Activated CD4-positive, alpha-beta T cell treated with anti-CD3 and anti-CD28 coated beads, Interleukin-2, amount 10 ng/mL, durations not matched to agents 7 days and 5 days (primary cell): ENCODE data around the gene PLCB2. TPM values are rescaled to one million over a fixed set of nuclear protein-coding genes. Genes with fewer than 3 reads are reported as not detected.

Source experiments
- CTCF ChIA-PET: fragments of 350-600 bp; sonication (Branson Sonifier 250); formaldehyde crosslinking; loops from one replicate; lab custom pipeline; 2021; ENCODE audit warnings: antibody characterized with exemption; lab: Charles Lee
- POLR2A ChIA-PET: fragments of 350-600 bp; sonication (Branson Sonifier 250); formaldehyde crosslinking; loops from one replicate; lab custom pipeline; 2021; ENCODE audit warnings: antibody characterized with exemption; lab: Charles Lee
- DNase-seq: peaks from one replicate; pipeline ENCODE4 v3.0.0-alpha.2; 2020
- H3K27ac Mint-ChIP-seq: one replicate; pipeline ENCODE4 v1.8.0; 2021; ENCODE audit warnings: mild to moderate bottlenecking, moderate library complexity, mixed read lengths
- H3K27me3 Mint-ChIP-seq: one replicate; pipeline ENCODE4 v1.8.0; 2021; ENCODE audit warnings: mixed read lengths
- H3K36me3 Mint-ChIP-seq: one replicate; pipeline ENCODE4 v1.8.0; 2021; ENCODE audit warnings: low read depth, mixed read lengths
- H3K4me1 Mint-ChIP-seq: one replicate; pipeline ENCODE4 v1.8.0; 2021; ENCODE audit warnings: mixed read lengths
- H3K4me3 Mint-ChIP-seq: one replicate; pipeline ENCODE4 v1.8.0; 2021; ENCODE audit warnings: mild to moderate bottlenecking, moderate library complexity, mixed read lengths
- H3K9me3 Mint-ChIP-seq: one replicate; pipeline ENCODE4 v1.8.0; 2021; ENCODE audit warnings: mixed read lengths
- total RNA-seq, 2 experiments: library from RNA; stranded (reverse); gene quantifications; one replicate each; pipeline ENCODE4 v1.2.3, GENCODE V29; 2021

The PLCB2 gene
- total RNA-seq, 2 experiments from 2014 or later = 195 to 196 TPM

DNA sequence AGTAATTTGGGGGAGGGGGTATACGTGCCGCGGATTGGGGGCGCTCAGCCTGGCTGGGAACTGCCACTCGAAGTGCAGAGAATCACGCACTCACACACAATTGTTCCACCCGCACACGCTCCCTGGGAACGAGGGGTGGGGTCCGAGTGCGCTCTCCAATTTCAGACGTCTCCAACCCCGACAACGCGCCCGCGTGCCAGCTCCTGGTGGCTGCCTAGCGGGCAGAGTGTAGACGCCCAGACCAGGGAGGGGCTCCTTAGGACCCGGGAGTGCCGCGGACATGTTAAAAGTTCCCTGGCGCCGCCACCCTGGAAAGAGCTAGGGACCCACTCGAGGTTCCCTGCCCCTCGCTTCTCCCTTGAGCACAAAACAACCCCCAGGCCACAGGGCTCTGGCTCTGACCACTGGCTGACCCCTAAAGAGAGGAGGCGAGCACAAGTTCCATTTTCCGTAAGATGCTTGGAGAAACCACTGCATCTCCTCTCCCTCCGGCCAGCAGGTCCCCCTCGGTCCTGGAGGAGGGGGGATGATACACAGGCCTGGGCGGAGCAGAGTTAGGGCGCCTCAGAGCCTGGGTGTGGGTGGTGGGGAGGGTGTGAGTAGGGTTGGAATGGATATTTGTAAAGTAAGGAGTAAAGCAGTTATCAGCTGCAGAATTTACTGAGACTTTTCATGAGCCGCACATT lies 24.0 kb downstream of the PLCB2 start:
- peak overlapping the region; percentile 38 for H3K4me3 Mint-ChIP-seq
- no peaks in the 10 kb centered on the region for H3K9me3 Mint-ChIP-seq

DNA sequence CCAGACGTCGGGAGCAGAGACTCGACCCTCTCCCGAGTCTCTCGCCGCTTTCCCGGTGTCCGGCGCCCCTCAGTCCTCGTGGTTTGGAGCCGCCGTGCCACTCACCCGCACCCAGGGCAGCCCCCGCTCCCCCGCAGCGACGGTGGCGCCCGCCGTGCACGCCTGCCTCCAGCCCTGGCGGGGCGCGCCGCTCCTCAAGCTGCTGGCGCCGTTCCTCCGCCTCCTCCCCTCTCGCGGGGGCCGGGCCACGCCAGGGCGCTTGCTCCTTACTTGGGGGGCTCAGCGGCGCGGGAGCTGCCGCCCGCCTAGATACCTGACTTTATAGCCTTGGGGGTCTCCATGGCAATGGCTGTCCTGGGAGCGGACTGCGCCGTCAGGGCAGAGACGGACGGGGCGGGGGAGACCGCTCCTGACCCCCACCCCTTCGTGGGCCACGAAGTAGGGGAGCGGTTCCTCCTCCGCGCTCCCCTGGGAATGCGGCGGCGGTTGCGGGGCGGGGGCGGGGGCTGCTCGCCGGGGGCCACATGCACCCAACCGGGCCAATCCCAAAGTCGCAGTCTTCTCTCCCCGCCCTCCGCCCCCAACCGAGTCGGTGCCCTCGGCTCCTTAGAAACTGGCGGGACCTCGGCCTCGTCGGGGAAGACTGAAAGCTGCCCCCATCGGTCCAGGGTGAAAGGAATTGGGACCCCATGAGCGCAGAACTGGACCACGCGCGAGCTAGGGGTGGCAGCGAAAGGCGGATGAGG lies 24.7 kb downstream of the PLCB2 start, which contains the start of gene ANKRD63:
Gene ANKRD63 (minus strand): TSS at position 196 of the 746 bp plus-strand sequence. CDS start 478 bp downstream, outside the sequence.
- Mint-ChIP-seq H3K36me3 (no peaks in the 10 kb centered on the region), H3K27me3 (peaks cover 40% of the 10 kb centered on the region), H3K4me1 (peaks cover 2% of the 10 kb centered on the region), H3K9me3 (no peaks in the 10 kb centered on the region), H3K27ac (no peak within 1 kb of the TSS), H3K4me3 (peak within 1 kb of the TSS; percentile 64)
- ChIA-PET CTCF (interaction anchor here (0.6 to 2.2 kb wide), 6 partner anchors 11 to 144 kb away, joined by 3 to 14 read pairs (median 4); partner anchors contain the start of gene PLCB2), POLR2A (no interaction called here)
- DNase-seq = no peak

More for the DNA sequence above, 24.0 kb downstream of the PLCB2 start:
- POLR2A ChIA-PET = no interaction called here
- DNase-seq = no peak
- peaks cover 33% of the 10 kb centered on the region for H3K27me3 Mint-ChIP-seq
- CTCF ChIA-PET = interaction anchor here (0.6 to 2.2 kb wide), 6 partner anchors 11 to 143 kb away, joined by 3 to 14 read pairs (median 4); partner anchors contain the start of gene PLCB2
- H3K27ac Mint-ChIP-seq = no peak overlapping the region
- peaks cover 2% of the 10 kb centered on the region for H3K4me1 Mint-ChIP-seq
- peaks cover 2% of the 10 kb centered on the region for H3K36me3 Mint-ChIP-seq

DNA sequence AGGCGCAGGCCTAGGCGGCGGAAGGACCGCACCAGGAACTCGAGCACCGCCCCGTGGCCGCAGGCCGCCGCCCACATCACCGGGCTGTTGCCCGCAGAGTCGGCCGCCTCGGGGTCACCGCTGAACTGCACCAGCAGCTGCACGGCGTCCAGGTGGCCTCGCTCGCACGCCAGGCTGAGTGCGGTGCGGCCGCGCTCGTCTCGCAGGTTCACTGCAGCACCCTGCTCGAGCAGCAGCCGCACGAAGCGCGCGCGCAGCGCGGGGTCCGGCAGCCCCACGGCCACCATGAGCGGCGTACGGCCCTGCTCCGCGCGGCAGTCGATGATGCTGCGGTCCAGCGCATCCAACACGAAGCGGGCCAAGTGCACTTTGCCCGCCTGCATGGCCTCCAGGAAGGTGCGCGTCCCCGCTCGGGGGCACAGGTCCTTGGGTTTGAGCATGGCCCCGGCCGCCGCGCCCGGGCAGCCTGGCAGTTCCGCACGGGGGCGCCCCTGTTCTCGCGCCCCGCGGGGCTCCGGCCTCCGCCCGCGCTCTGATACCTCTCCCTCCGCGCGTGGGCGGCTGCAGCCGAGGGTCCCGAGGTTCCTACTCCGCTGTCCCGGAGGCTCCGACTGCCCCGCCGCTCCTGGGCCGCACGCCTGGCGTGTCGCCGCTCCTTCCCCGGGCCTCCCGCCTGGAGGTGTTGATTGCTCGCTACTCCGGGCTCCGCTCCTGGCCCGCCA lies 25.4 kb downstream of the PLCB2 start:
- H3K9me3 Mint-ChIP-seq = no peaks in the 10 kb centered on the region
- no peak overlapping the region for H3K27ac Mint-ChIP-seq
- peaks cover 44% of the 10 kb centered on the region for H3K27me3 Mint-ChIP-seq
- DNase-seq = peak; percentile 46
- POLR2A ChIA-PET = no interaction called here
- H3K36me3 Mint-ChIP-seq = no peaks in the 10 kb centered on the region
- peaks cover 3% of the 10 kb centered on the region for H3K4me1 Mint-ChIP-seq
- peak overlapping the region; percentile 64 for H3K4me3 Mint-ChIP-seq
- CTCF ChIA-PET = interaction anchor here (0.7 to 2.2 kb wide), 4 partner anchors 25 to 49 kb away, joined by 3 to 14 read pairs (median 4); partner anchors contain the start of gene PLCB2

GRCh38 chr15:40281801-40282146 lies 26.0 kb downstream of the PLCB2 start:
- Mint-ChIP-seq H3K4me3 (no peak overlapping the region), H3K36me3 (no peaks in the 10 kb centered on the region), H3K27ac (no peak overlapping the region), H3K4me1 (peaks cover 4% of the 10 kb centered on the region), H3K27me3 (peaks cover 48% of the 10 kb centered on the region), H3K9me3 (no peaks in the 10 kb centered on the region)
- ChIA-PET POLR2A (no interaction called here), CTCF (interaction anchor here (0.6 to 1.0 kb wide), 2 partner anchors 32 to 194 kb away, joined by 3 read pairs; no protein-coding TSS in a partner anchor)
- DNase-seq = no peak

DNA sequence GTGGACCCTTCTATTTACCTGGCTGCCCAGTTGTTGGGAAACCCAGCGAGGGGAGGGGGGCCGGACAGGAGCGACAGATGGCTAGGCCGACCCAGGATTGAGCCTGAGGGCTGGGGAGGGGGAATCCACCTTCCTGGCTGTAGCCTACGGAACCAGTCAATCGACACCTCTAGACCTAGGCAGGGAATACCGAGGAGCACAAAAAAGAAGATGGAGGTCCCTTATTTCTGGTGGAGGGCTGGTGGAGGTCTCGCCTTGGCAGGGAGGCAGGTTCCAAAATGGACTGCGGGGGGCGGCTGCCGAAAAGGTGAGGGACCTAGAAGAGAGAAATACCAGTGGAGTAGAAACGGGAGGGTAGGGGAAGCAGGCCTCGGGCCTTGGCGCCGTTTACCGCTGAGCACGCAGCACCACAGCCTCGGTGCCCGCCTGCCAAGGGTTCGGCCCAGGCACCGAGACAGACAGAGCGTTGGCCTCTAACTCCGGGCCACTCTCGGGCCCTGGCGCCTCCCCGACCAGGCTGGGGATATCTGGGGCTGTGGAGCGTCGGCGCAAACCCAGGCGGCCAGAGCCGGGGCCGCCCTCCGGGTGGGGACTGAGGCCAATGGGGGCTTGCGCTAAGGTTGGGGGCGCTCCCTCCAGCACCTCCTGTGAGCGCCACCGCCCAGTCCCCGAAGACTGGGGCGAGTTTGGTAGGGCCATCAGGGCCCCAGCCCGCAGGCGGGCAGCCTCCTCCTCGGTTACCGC lies 26.5 kb downstream of the PLCB2 start:
- Mint-ChIP-seq H3K27me3 (peaks cover 52% of the 10 kb centered on the region), H3K4me3 (no peak overlapping the region), H3K36me3 (no peaks in the 10 kb centered on the region), H3K27ac (no peak overlapping the region), H3K4me1 (peaks cover 4% of the 10 kb centered on the region), H3K9me3 (no peaks in the 10 kb centered on the region)
- ChIA-PET POLR2A (interaction anchor here (1.0 kb wide), 1 partner anchor 27 kb away, joined by 4 read pairs; no protein-coding TSS in a partner anchor), CTCF (interaction anchor here (0.6 to 4.1 kb wide), 6 partner anchors 18 to 195 kb away, joined by 3 to 61 read pairs (median 8); partner anchors contain the start of gene PLCB2)
- DNase-seq = no peak

DNA sequence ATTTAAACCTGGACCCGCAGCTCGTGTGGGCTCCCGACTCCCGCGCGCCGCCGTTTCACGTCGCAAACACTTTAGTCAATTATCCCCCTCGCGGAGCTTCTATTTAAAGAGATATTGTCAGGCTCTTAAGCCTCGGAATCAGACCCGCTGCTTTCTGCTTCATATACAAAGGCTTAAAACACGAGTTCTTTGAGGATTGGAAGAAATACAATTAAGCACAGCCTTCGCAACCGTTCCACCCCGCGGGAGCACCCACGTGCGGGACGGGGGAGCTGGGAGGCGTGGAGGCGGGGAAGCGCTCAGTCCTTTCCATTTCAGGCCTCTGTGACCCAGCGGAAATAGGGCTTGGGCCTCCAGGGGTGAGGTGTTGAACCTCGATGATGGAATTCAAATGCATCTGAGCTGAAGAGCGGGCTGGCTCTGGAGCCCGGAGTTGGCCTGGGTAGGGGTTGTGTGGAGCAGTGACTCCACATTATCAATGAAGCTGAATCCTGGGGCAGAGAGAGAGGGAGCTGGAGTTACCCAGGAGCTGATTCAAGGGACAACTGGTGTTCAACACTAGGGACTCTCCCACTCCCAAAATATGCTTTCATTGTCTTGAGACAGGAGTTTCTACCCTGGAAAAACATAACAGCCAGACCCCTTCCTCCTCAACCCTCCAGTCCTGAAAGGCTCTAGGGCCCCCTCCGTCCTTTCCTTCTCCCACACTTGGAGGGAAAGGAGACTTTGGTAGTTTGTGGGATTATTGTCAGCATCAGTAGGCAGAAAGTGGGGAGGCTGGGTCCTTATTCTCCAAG lies 27.3 kb downstream of the PLCB2 start:
- peaks cover 52% of the 10 kb centered on the region for H3K27me3 Mint-ChIP-seq
- no peak for DNase-seq

GRCh38 chr15:40279437-40280141 lies 28.1 kb downstream of the PLCB2 start:
- Mint-ChIP-seq H3K27ac (no peak overlapping the region), H3K36me3 (no peaks in the 10 kb centered on the region), H3K4me1 (peaks cover 6% of the 10 kb centered on the region), H3K4me3 (no peak overlapping the region), H3K9me3 (no peaks in the 10 kb centered on the region), H3K27me3 (peaks cover 52% of the 10 kb centered on the region)
- ChIA-PET POLR2A (no interaction called here), CTCF (interaction anchor here (0.6 to 4.1 kb wide), 24 partner anchors 9 to 232 kb away, joined by 3 to 61 read pairs (median 5); partner anchors contain the start of gene PLCB2)
- DNase-seq = peak; percentile 69

More for the DNA sequence above, 27.3 kb downstream of the PLCB2 start:
- Mint-ChIP-seq H3K4me1 (peaks cover 4% of the 10 kb centered on the region), H3K27ac (no peak overlapping the region), H3K9me3 (no peaks in the 10 kb centered on the region), H3K36me3 (no peaks in the 10 kb centered on the region), H3K4me3 (no peak overlapping the region)
- CTCF ChIA-PET = interaction anchor here (0.7 to 4.1 kb wide), 5 partner anchors 17 to 63 kb away, joined by 4 to 61 read pairs (median 11); partner anchors contain the start of gene PLCB2
- POLR2A ChIA-PET = interaction anchor here (1.0 kb wide), 1 partner anchor 28 kb away, joined by 4 read pairs; no protein-coding TSS in a partner anchor

DNA sequence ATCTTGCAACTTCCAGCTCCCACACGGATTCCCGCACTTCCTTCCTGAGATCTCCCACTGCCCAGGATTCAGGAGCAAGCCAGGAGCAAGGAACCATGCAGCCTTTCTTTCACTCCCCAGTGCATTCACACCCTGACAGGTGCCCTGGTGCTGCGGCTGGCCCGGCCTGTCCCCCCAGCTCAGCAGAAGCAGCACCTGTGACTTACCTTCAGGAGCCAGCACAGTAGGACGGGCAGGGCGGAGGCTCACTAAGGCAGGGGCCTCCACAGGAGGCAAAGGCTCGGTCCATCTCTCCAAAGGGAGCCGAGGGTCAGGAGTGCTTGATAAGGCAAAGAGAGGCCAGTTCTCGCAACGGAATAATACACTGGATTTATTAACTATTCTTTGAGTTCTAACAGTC lies 29.7 kb downstream of the PLCB2 start:
- Mint-ChIP-seq H3K36me3 (no peaks in the 10 kb centered on the region), H3K4me3 (no peak overlapping the region), H3K27me3 (peaks cover 41% of the 10 kb centered on the region), H3K4me1 (peaks cover 6% of the 10 kb centered on the region), H3K27ac (no peak overlapping the region), H3K9me3 (no peaks in the 10 kb centered on the region)
- no peak for DNase-seq
- ChIA-PET CTCF (interaction anchor here (0.9 to 4.1 kb wide), 7 partner anchors 11 to 61 kb away, joined by 3 to 61 read pairs (median 7); partner anchors contain the start of gene PLCB2), POLR2A (no interaction called here)

DNA sequence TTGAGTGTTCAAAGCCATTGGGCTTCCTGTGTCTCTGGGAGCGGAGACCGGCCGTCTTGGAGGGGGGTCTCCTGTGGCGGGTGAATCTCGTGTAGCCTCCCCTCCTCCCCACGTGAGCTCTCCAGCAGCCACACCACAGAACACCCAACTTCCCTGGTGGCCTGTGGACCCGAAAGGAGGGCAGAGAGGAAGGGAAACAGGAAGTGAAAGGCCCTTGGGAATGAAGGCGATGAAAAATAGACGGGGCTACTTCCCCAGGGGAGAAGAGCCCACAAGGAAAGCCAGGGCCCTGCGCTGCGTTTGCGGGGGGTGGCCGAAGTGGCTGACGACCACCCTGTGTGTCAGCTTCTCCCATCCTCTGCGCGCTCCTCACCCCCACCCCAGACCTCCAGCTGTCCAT lies 30.3 kb downstream of the PLCB2 start:
- peaks cover 38% of the 10 kb centered on the region for H3K27me3 Mint-ChIP-seq
- H3K9me3 Mint-ChIP-seq = no peaks in the 10 kb centered on the region
- no peak overlapping the region for H3K27ac Mint-ChIP-seq
- POLR2A ChIA-PET = no interaction called here
- H3K36me3 Mint-ChIP-seq = no peaks in the 10 kb centered on the region
- CTCF ChIA-PET = interaction anchor here (0.6 to 4.1 kb wide), 5 partner anchors 32 to 79 kb away, joined by 3 to 61 read pairs (median 4); partner anchors contain the start of gene PLCB2
- no peak for DNase-seq
- peaks cover 6% of the 10 kb centered on the region for H3K4me1 Mint-ChIP-seq
- H3K4me3 Mint-ChIP-seq = no peak overlapping the region

GRCh38 chr15:40276927-40277326 lies 30.8 kb downstream of the PLCB2 start:
- H3K36me3 Mint-ChIP-seq = no peaks in the 10 kb centered on the region
- ChIA-PET POLR2A (no interaction called here), CTCF (interaction anchor here (0.6 to 4.8 kb wide), 7 partner anchors 10 to 232 kb away, joined by 3 to 61 read pairs (median 16); partner anchors contain the start of gene PLCB2)
- peaks cover 38% of the 10 kb centered on the region for H3K27me3 Mint-ChIP-seq
- no peak overlapping the region for H3K4me3 Mint-ChIP-seq
- no peaks in the 10 kb centered on the region for H3K9me3 Mint-ChIP-seq
- H3K4me1 Mint-ChIP-seq = peaks cover 6% of the 10 kb centered on the region
- no peak overlapping the region for H3K27ac Mint-ChIP-seq
- DNase-seq = no peak
